Choroid plexus epithelial cell (primary cell): ENCODE data around the gene MYO5C.

Experiments used
- DNase-seq: peaks from one replicate; pipeline ENCODE4 v3.0.0-alpha.2; 2010; ENCODE audit warnings: low read depth
- H3K4me3 ChIP-seq: 2 replicates; pipeline ENCODE4 v1.5.1; 2011; ENCODE audit warnings: low read depth, mild to moderate bottlenecking, control low read depth, low read length, moderate library complexity
- TF ChIP-seq, protein P1 (sequence below): conservative IDR thresholded peaks from 2 replicates; pipeline ENCODE4 v1.5.1; 2011; ENCODE audit warnings: low read depth, mild to moderate bottlenecking, control low read depth, inconsistent platforms, low read length, moderate library complexity

The MYO5C gene

GRCh38 chr15:52280326-52281084 lies 15.1 kb downstream of the MYO5C start:
- DNase-seq: no peak
- TF ChIP-seq, protein P1, sequence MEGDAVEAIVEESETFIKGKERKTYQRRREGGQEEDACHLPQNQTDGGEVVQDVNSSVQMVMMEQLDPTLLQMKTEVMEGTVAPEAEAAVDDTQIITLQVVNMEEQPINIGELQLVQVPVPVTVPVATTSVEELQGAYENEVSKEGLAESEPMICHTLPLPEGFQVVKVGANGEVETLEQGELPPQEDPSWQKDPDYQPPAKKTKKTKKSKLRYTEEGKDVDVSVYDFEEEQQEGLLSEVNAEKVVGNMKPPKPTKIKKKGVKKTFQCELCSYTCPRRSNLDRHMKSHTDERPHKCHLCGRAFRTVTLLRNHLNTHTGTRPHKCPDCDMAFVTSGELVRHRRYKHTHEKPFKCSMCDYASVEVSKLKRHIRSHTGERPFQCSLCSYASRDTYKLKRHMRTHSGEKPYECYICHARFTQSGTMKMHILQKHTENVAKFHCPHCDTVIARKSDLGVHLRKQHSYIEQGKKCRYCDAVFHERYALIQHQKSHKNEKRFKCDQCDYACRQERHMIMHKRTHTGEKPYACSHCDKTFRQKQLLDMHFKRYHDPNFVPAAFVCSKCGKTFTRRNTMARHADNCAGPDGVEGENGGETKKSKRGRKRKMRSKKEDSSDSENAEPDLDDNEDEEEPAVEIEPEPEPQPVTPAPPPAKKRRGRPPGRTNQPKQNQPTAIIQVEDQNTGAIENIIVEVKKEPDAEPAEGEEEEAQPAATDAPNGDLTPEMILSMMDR: no peak
- no peak overlapping the region for H3K4me3 ChIP-seq

DNA sequence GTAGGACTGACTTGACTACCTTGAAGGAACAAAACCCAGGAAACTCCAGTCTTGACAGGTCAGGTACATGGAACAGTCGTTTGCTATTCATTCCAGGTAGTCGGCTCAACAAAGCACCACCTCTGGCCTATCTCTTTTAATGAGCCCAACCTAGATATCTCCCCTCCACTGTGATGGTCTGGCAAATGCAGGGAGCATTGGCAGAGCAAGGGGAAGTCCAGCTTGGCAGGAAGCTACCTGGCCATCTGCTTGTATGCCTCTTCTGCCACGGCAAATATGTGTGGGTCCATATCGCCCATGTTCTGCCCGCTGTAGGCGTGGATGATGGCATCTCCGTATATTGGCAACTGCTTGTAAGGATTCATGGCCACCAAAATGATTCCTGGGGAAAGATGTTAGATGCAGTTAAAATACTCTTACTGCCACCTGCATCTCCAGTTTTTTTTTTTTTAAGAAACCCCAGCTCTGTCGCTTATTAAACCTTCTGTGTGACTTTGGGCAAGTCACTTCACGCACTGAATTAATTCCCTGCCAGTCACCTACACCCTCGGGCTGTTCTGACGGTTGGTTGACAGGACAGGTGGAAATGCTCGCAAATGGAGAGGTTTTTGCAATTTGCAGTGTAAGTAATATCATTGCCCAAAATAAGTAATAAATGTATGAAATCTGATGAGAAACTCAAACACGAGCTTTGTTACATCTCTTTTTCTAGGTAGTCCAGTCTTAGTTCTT lies 16.8 kb downstream of the MYO5C start:
- H3K4me3 ChIP-seq: no peak overlapping the region
- TF ChIP-seq, protein P1: no peak
- no peak for DNase-seq

GRCh38 chr15:52278135-52278534 lies 17.5 kb downstream of the MYO5C start:
- TF ChIP-seq, protein P1: no peak
- no peak for DNase-seq
- no peak overlapping the region for H3K4me3 ChIP-seq

- TF ChIP-seq, protein P1: no peak
- no peak for DNase-seq
These were observed 18.0 kb downstream of the MYO5C start for GRCh38 chr15:52277575-52277974.

GRCh38 chr15:52276256-52276770 lies 19.3 kb downstream of the MYO5C start:
- no peak for DNase-seq
- no peak overlapping the region for H3K4me3 ChIP-seq
- TF ChIP-seq, protein P1: no peak

More at GRCh38 chr15:52277575-52277974, 18.0 kb downstream of the MYO5C start:
- H3K4me3 ChIP-seq: no peak overlapping the region

GRCh38 chr15:52263563-52264282 lies 31.9 kb downstream of the MYO5C start:
- no peak for DNase-seq
- TF ChIP-seq, protein P1: no peak
- H3K4me3 ChIP-seq: no peak overlapping the region
